ENCODE measurements around the gene TP73.

Gene TP73

DNA sequence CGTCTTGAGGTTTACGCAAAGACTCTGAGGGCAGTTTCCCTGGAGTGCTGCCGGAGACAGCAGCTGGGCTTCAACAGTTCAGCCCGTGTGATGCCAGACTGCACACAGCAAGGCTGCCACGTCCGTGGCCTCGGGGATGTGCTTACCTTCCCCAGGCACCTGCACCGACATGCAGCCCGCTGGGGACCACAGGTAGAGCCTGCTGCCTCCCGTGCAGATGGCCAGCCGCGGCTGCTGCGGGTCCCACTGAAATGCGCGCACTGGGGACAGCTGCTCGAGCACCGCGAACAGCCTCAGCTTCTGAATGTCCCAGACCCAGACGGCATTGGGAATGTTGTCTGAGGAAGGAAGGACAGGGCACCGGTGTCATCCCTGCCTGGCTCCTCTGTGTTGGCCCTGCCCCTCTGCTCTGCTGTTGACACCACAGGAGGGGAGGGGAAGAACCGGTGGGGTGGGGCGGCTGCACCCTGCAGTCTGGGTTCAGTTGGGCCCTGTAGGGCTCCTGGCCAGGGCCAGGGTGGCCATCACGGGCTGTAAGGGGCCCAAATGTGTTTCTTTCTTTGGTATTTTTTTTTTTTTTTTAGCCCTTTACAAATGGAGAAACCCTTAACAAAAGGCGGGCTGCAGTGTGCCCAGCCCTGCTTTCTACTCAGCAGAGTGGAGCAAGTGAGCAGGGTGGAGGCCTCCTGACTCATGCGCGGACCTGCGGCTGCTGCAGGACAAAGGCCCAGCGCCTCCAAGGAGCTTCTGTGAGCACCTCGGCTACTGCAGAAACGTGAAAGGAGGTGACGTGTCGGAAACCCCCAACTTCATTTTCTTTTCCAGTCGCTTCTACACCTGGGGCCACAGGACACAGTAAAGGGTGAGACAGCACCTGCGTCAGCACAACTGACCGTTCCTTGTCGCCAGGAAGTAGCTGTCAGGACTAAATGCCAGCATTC lies 20.7 kb upstream of the TP73 start:
- DNase-seq (ENCODE audit: low read depth) = no peak
- TF ChIP-seq, protein P1, sequence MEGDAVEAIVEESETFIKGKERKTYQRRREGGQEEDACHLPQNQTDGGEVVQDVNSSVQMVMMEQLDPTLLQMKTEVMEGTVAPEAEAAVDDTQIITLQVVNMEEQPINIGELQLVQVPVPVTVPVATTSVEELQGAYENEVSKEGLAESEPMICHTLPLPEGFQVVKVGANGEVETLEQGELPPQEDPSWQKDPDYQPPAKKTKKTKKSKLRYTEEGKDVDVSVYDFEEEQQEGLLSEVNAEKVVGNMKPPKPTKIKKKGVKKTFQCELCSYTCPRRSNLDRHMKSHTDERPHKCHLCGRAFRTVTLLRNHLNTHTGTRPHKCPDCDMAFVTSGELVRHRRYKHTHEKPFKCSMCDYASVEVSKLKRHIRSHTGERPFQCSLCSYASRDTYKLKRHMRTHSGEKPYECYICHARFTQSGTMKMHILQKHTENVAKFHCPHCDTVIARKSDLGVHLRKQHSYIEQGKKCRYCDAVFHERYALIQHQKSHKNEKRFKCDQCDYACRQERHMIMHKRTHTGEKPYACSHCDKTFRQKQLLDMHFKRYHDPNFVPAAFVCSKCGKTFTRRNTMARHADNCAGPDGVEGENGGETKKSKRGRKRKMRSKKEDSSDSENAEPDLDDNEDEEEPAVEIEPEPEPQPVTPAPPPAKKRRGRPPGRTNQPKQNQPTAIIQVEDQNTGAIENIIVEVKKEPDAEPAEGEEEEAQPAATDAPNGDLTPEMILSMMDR (IDR thresholded peaks at IDR 0.05; ENCODE audit: low read depth, low read length, missing control alignments) = no peak
- H3K4me3 ChIP-seq (ENCODE audit: low read depth, low read length) = no peak overlapping the region

DNA sequence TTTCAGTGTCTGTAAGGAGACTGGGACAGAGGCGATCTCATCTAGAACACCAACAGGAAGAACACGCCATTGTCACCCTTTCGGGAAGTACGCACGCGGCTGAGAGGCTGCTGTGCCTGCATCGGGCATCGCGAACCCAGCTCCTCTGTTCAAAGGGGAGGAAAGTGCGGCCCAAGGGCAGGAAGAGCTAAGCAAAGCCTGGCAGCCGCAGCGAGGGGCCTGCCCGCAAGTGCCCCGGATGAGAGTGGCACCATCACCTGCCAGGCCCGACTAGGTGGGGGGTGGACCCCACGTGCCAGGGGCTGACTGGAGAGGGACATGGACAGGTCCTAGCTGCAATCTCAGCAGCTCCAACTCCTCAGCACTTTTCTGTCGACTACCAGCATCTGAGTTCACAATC lies 20.0 kb upstream of the TP73 start:
- H3K4me3 ChIP-seq (ENCODE audit: low read depth, low read length) = no peak overlapping the region
- TF ChIP-seq, protein P1 (IDR thresholded peaks at IDR 0.05; ENCODE audit: low read depth, low read length, missing control alignments) = no peak
- no peak for DNase-seq (ENCODE audit: low read depth)

DNA sequence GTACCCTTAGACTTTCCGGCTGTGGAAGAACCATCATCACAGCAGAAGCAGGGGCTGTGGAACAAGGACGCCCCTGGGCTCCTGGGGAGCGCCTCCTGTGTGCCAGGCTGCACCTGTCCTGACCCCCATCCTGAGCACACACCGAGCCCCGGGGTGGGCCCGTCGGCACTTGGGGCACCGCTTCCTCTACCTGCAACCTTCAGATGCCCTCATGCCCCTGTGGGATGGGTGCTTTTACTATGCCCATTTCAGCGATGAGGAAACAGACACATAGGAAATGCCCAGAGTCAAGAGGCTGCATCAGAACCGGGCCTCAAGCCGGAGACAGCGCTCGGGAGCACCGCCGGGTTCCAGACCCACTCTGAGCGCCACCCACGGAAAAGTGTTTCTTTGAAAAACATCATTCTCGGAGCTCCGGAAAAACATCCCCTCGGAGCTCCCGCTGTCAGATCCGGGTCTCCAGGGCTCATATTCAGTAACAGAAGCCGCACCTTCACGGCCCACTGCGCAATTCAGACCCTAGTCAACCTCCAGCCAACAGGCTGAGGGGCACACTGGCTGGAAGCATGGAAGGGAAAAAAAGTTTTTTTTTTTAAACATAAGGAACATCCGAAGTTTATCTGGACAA lies 19.5 kb upstream of the TP73 start:
- TF ChIP-seq, protein P1 (IDR thresholded peaks at IDR 0.05; ENCODE audit: low read depth, low read length, missing control alignments) = no peak
- no peak for DNase-seq (ENCODE audit: low read depth)
- H3K4me3 ChIP-seq (ENCODE audit: low read depth, low read length) = no peak overlapping the region

DNA sequence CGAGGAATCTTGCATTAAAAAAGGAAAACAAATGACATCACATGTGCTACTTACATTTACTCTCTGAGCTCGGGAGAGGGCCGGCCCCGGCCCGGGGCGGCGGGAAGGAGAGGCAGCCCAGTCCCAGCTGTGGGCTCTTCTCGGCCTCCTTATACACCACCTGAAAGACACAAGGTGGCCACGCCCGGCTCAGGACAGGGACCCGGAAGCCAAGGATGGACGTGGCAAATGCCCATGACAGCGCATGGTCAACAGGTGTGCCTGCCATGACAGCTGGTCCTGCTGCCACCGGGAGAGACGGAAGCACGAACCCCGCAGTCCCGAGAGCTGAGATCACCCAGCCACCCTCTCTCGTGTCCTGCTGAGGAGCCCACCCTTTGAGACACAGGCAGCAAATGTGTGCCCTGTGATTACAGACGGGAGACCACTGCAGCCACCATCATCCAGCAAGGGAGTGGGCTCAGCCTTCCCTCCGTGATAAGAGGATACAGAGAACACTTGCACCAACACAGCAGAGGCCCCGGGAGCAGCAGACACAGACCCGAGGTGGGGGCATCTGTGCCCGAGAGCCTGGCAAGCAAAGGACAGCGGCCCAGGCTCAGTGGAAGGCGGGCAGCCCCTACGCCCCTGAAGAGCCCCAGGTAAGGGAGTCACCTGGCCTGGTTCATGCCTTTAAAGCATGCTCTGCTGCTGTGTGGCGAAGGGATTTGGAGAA lies 18.8 kb upstream of the TP73 start:
- DNase-seq (ENCODE audit: low read depth) = no peak
- TF ChIP-seq, protein P1 (IDR thresholded peaks at IDR 0.05; ENCODE audit: low read depth, low read length, missing control alignments) = no peak
- H3K4me3 ChIP-seq (ENCODE audit: low read depth, low read length) = no peak overlapping the region

DNA sequence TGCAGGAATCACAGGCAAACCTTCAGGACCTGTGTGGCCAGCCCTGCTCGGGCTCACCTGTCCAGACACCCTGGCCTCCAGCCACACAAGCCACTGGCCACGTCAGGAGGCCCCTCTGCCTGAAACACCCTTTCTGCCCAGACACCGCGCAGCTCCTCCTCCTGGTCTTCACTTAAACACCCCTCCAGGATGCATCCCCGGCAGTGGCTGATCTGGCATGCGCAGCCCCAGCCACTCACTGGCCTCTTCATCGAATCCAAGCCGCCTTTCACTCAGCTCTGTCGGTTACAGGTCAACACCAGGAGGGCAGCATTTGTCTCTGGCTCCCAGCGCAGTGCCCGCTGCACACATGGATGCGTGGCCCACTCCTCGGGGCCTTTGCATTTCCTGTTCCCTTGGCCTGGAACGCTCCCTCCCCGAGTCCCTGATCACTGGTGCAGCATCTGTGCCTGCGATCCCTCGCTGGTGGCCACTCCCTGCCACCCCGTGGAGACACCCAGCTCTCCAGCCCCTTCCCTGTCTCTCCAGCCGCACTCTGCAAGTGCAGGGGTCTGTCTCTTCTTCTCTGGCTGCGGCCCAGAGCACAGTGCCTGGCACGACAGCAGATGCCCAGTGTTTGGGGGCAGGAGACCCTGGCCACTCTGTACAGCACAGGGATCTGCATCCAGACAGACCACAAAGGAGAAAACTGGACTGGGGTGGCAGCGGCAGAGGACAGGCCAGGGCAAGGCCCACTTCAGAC lies 18.1 kb upstream of the TP73 start:
- TF ChIP-seq, protein P1 (IDR thresholded peaks at IDR 0.05; ENCODE audit: low read depth, low read length, missing control alignments) = no peak
- DNase-seq (ENCODE audit: low read depth) = no peak
- H3K4me3 ChIP-seq (ENCODE audit: low read depth, low read length) = no peak overlapping the region

DNA sequence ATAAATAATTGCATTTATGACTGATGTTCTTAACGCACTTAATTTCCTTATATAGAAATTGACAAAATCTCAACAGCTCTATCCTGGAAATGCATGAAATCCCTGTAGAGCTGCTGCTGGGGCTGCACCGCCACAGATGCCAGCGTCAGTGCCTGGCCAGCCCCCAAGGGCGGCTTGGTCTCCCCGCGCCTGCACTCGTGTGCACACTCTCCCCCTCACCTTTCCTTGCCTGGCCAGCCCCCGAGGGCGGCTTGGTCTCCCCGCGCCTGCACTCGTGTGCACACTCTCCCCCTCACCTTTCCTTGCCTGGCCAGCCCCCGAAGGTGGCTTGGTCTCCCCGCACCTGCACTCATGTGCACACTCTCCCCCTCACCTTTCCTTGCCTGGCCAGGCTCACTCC lies 16.2 kb upstream of the TP73 start:
- H3K4me3 ChIP-seq (ENCODE audit: low read depth, low read length) = no peak overlapping the region
- TF ChIP-seq, protein P1 (IDR thresholded peaks at IDR 0.05; ENCODE audit: low read depth, low read length, missing control alignments) = no peak
- DNase-seq (ENCODE audit: low read depth) = no peak

Measured in GM12864 (cell line).